Keratinocyte (primary cell): ENCODE results near the gene ABLIM1. TPM values are rescaled to one million over a fixed set of nuclear protein-coding genes. Genes with fewer than 3 reads are reported as not detected.
A peak's percentile ranks its signal among the peaks of the same experiment; 100 is the strongest.

Source experiments
- DNase-seq: peaks from one replicate; pipeline ENCODE4 v3.0.0-alpha.2; 2011; ENCODE audit warnings: low read depth, missing footprints, low spot score
- FAIRE-seq: peaks from 2 replicates; lab custom pipeline; 2011; peaks lifted over from hg19 to GRCh38; lab: Jason Lieb, UNC
- H2AFZ ChIP-seq: 2 replicates; pipeline ENCODE4 v1.6.0; 2012; ENCODE audit warnings: low read length, control low read depth, inconsistent platforms; ENCODE audit not compliant: control insufficient read depth
- H3K27ac ChIP-seq: 2 replicates; pipeline ENCODE4 v1.5.1; 2011; ENCODE audit warnings: low read length; ENCODE audit not compliant: control insufficient read depth, insufficient read depth
- H3K27me3 ChIP-seq: 3 replicates; pipeline ENCODE4 v1.6.0; 2011; ENCODE audit warnings: low read length; ENCODE audit not compliant: control insufficient read depth, insufficient read depth; ENCODE audit errors: extremely low read depth
- H3K36me3 ChIP-seq, 2 experiments: 2 replicates in 1 of 2; 3 replicates in 1 of 2; pipeline ENCODE4 v1.5.1; 2011; ENCODE audit warnings: low read length in 2 of 2, mild to moderate bottlenecking in 1 of 2; ENCODE audit not compliant: control insufficient read depth in 2 of 2, insufficient read depth in 2 of 2; ENCODE audit errors: extremely low read depth in 1 of 2
- H3K4me1 ChIP-seq: 3 replicates; pipeline ENCODE4 v1.5.1; 2011; ENCODE audit warnings: low read length; ENCODE audit not compliant: control insufficient read depth, insufficient read depth; ENCODE audit errors: extremely low read depth
- H3K4me2 ChIP-seq: 3 replicates; pipeline ENCODE4 v1.6.0; 2011; ENCODE audit warnings: low read depth, low read length; ENCODE audit not compliant: control insufficient read depth, insufficient read depth; ENCODE audit errors: extremely low read depth
- H3K4me3 ChIP-seq, 3 experiments: fragments of 200-600 bp in 1 of 3; sonication (generic) in 1 of 3; 2 replicates in 2 of 3; 3 replicates in 1 of 3; pipeline ENCODE4 v1.5.1; 2011 to 2016; ENCODE audit warnings: low read length in 3 of 3, mild to moderate bottlenecking in 3 of 3, control low read depth in 2 of 3, inconsistent platforms in 1 of 3, low read depth in 1 of 3, mixed read lengths in 1 of 3, mixed run types in 1 of 3, moderate library complexity in 1 of 3; ENCODE audit not compliant: control insufficient read depth in 2 of 3, insufficient read depth in 2 of 3; ENCODE audit errors: extremely low read depth in 1 of 3
- H3K79me2 ChIP-seq: 2 replicates; pipeline ENCODE4 v1.6.0; 2012; ENCODE audit warnings: low read length; ENCODE audit not compliant: control insufficient read depth, insufficient read depth
- H3K9ac ChIP-seq: 3 replicates; pipeline ENCODE4 v1.6.0; 2011; ENCODE audit warnings: low read length; ENCODE audit not compliant: control insufficient read depth, insufficient read depth; ENCODE audit errors: extremely low read depth
- H3K9me1 ChIP-seq: 3 replicates; pipeline ENCODE4 v1.6.0; 2011; ENCODE audit warnings: low read length; ENCODE audit not compliant: control insufficient read depth, insufficient read depth; ENCODE audit errors: extremely low read depth
- H3K9me3 ChIP-seq: 2 replicates; pipeline ENCODE4 v1.5.1; 2012; ENCODE audit warnings: low read depth, low read length; ENCODE audit not compliant: control insufficient read depth
- H4K20me1 ChIP-seq: 3 replicates; pipeline ENCODE4 v1.6.0; 2011; ENCODE audit warnings: low read length; ENCODE audit not compliant: control insufficient read depth, insufficient read depth; ENCODE audit errors: extremely low read depth
- CTCF ChIP-seq, 3 experiments: IDR thresholded peaks in 1 of 3; conservative IDR thresholded peaks in 1 of 3; optimal IDR thresholded peaks in 1 of 3; 2 replicates in 2 of 3; 3 replicates in 1 of 3; pipeline versions ENCODE3 to v1.5.1; 2011; ENCODE audit warnings: low read length in 3 of 3, mild to moderate bottlenecking in 3 of 3, moderate library complexity in 2 of 3, control low read depth in 1 of 3, inconsistent platforms in 1 of 3; ENCODE audit not compliant: insufficient read depth in 2 of 3; ENCODE audit errors: extremely low read depth in 1 of 3
- EZH2 ChIP-seq: IDR thresholded peaks from one replicate; pipeline ENCODE4 v1.6.1; 2012; ENCODE audit warnings: inconsistent platforms, mild to moderate bottlenecking, low read length, moderate library complexity
- dilution Hi-C: fragments of 300-500 bp; cut with MboI; formaldehyde crosslinking; loops from one replicate; pipeline ENCODE4 v1.7.0; 2020; ENCODE audit warnings: low sequenced_read_pairs; ENCODE audit not compliant: extremely low pct_ligation_motif_present
- polyA plus RNA-seq, 5 experiments: library from polyadenylated mRNA; depleted of rRNA in 3 of 5; stranded (reverse) in 3 of 5; stranded (forward) in 1 of 5; unstranded in 1 of 5; fragments of >200 nt; gene quantifications; 1 replicate in 1 of 5; 2 replicates in 3 of 5; 3 replicates in 1 of 5; pipeline versions ENCODE4 v1.2.1 to v1.2.3, GENCODE V29; 2011 to 2012; ENCODE audit warnings: missing spikeins in 2 of 5, low read depth in 1 of 5, low replicate concordance in 1 of 5

The ABLIM1 gene
- polyA plus RNA-seq, 1 donor (not counting 4 experiments of a cell fraction or from before 2014, with no cell fraction given), result 55.2 TPM

GRCh38 chr10:114486938-114487814, 170.9 kb downstream of the ABLIM1 start:
- Histone ChIP-seq H3K79me2 (no peaks in the 10 kb centered on the region), H3K27me3 (no peaks in the 10 kb centered on the region), H4K20me1 (no peaks in the 10 kb centered on the region), H3K4me3 (no peak overlapping the region), H3K9me3 (no peaks in the 10 kb centered on the region), H3K4me1 (peaks cover 26% of the 10 kb centered on the region), H3K27ac (peak overlapping the region; percentile 68), H3K36me3 (peaks cover 5 to 12% of the 10 kb centered on the region in 2 experiments), H3K9ac (no peak overlapping the region), H3K4me2 (peak overlapping the region; percentile 22), H3K9me1 (peaks cover 3% of the 10 kb centered on the region), H2AFZ (no peak overlapping the region)
- dilution Hi-C loops, result no loop called here
- no peak for TF ChIP-seq CTCF (optimal IDR thresholded peaks at IDR 0.05 in 1 of 3, IDR thresholded peaks at IDR 0.05 in 1 of 3, conservative IDR thresholded peaks at IDR 0.05 in 1 of 3; ENCODE audit: extremely low read depth in 1 of 3, insufficient read depth in 2 of 3, low read length in 3 of 3)
- no peak for TF ChIP-seq EZH2
- peak; percentile 69 for FAIRE-seq
- DNase-seq, result no peak

- no peak overlapping the region for H3K27ac ChIP-seq
Observed at GRCh38 chr10:114485696-114486400, 172.2 kb downstream of the ABLIM1 start.

More at GRCh38 chr10:114485696-114486400, 172.2 kb downstream of the ABLIM1 start:
- Histone ChIP-seq H4K20me1 (no peaks in the 10 kb centered on the region), H3K4me3 (no peak overlapping the region), H3K4me1 (peaks cover 14% of the 10 kb centered on the region), H3K4me2 (no peak overlapping the region), H3K36me3 (peaks cover 5 to 12% of the 10 kb centered on the region in 2 experiments), H3K27me3 (no peaks in the 10 kb centered on the region), H3K79me2 (no peaks in the 10 kb centered on the region), H3K9me1 (no peaks in the 10 kb centered on the region), H3K9ac (no peak overlapping the region), H2AFZ (no peak overlapping the region), H3K9me3 (no peaks in the 10 kb centered on the region)
- FAIRE-seq, result no peak
- no peak for DNase-seq
- dilution Hi-C loops, result no loop called here
- no peak for TF ChIP-seq CTCF (optimal IDR thresholded peaks at IDR 0.05 in 1 of 3, IDR thresholded peaks at IDR 0.05 in 1 of 3, conservative IDR thresholded peaks at IDR 0.05 in 1 of 3; ENCODE audit: extremely low read depth in 1 of 3, insufficient read depth in 2 of 3, low read length in 3 of 3)
- no peak for TF ChIP-seq EZH2
